Heart left ventricle (tissue), 16 donors: Measurements from ENCODE around the gene TMEFF2. TPM values are rescaled to one million over a fixed set of nuclear protein-coding genes. Genes with fewer than 3 reads are reported as not detected.

Experiments used
- ATAC-seq, 4 donors: fragments of 200-7000 bp; cut with Tn5 transposase; one replicate each; pipeline ENCODE4 v1.9.1; 2020 to 2022; ENCODE audit warnings: moderate library complexity in 4 of 4, mild to moderate bottlenecking in 3 of 4, moderate number of reproducible peaks in 1 of 4
- DNase-seq, 5 donors: peaks; one replicate each; pipeline ENCODE4 v3.0.0-alpha.2; 2020
- H3K27ac ChIP-seq, 12 donors: fragments of 200-600 bp; sonication (generic) in 4 of 12; one replicate each; pipeline versions ENCODE4 v1.5.0 to v1.8.0; 2016 to 2022; ENCODE audit warnings: mild to moderate bottlenecking in 2 of 12
- H3K27me3 ChIP-seq, 9 donors: fragments of 200-600 bp; sonication (generic) in 2 of 9; one replicate each; pipeline versions ENCODE4 v1.5.1 to v1.8.0; 2016 to 2022; ENCODE audit warnings: mild to moderate bottlenecking in 3 of 9
- H3K36me3 ChIP-seq, 9 donors: fragments of 200-600 bp; sonication (generic) in 2 of 9; one replicate each; pipeline versions ENCODE4 v1.5.0 to v1.8.0; 2018 to 2022; ENCODE audit warnings: mild to moderate bottlenecking in 2 of 9
- H3K4me1 ChIP-seq, 12 donors: fragments of 200-600 bp; sonication (generic) in 4 of 12; one replicate each; pipeline versions ENCODE4 v1.5.0 to v1.8.0; 2016 to 2022; ENCODE audit warnings: mild to moderate bottlenecking in 3 of 12
- H3K4me3 ChIP-seq, 12 donors: fragments of 200-600 bp; sonication (generic) in 4 of 12; one replicate each; pipeline versions ENCODE4 v1.5.0 to v1.8.0; 2017 to 2022; ENCODE audit warnings: mild to moderate bottlenecking in 9 of 12, moderate library complexity in 4 of 12
- H3K9me3 ChIP-seq, 12 donors: fragments of 200-600 bp; sonication (generic) in 4 of 12; one replicate each; pipeline versions ENCODE4 v1.5.0 to v1.8.0; 2016 to 2022; ENCODE audit warnings: mild to moderate bottlenecking in 1 of 12
- POLR2A ChIP-seq, 2 donors: fragments of 450-650 bp; IDR thresholded peaks; one replicate each; pipeline ENCODE4 v1.6.1; 2017; ENCODE audit warnings: antibody characterized with exemption in 2 of 2, mild to moderate bottlenecking in 2 of 2, moderate library complexity in 2 of 2
- WGBS, 4 donors: extraction: QIAGEN DNeasy Blood & Tissue Kit in 2 of 4; methylation state at CpG; one replicate each; pipeline versions ENCODE4 v1.1.5 to v1.1.7; 2013 to 2018; 5-methylcytosine and 5-hydroxymethylcytosine counted together
- intact Hi-C, 10 donors: fragments of 100-400 bp; cut with DNase I; formaldehyde crosslinking; loops; one replicate each; pipeline versions ENCODE4 v1.11.1 to v1.14.2; 2022
- polyA plus RNA-seq, 2 donors: library from polyadenylated mRNA; stranded (reverse); fragments of 200-250 nt; gene quantifications; one replicate each; pipeline ENCODE4 v1.2.3, GENCODE V29; 2013
- total RNA-seq, 9 donors: library from RNA; depleted of rRNA in 2 of 9; stranded (reverse); fragments of >200 nt in 2 of 9; fragmentation: NEBNext Ultra II Directional in 3 of 9; extraction: Animal tissue kit (Norgen Biotek cat#: 25700) in 3 of 9; gene quantifications; one replicate each; pipeline versions ENCODE4 v1.1.0 to v1.2.4, GENCODE V29; 2016 to 2023
- TF ChIP-seq, protein P1 (sequence below), 12 donors: fragments of 200-600 bp; sonication (generic) in 4 of 12; IDR thresholded peaks; one replicate each; pipeline versions ENCODE4 v1.5.0 to v1.8.0; 2018 to 2022; ENCODE audit warnings: antibody characterized with exemption in 12 of 12, mild to moderate bottlenecking in 5 of 12
- donor health status: ischemic (EF 13 %, LVEDD 7.1; RV severe dilation, severe dysfunction).
- donor health status: healthy with polysubstance abuse.
- donor health status: DM: no; HTN: yes; CAD: no.
- donor health status: DM: no; HTN: no; CAD: no.
- donor health status: ischemic (EF 25% LVEDD 6.9; RV normal size, moderate dysfunction).
- donor health status: ischemic (EF 25% LVEDD 5.7; RV mildly dilated, moderate dysfunction).
- donor health status: healthy.
- donor health status: DM: yes; HTN: yes; CAD: no.
- donor health status: ischemic (EF 35%, LVEDD 5.7; RV mildly dilated, moderate dysfunction).
- donor health status: nonischemic (EF 11% LVEDD 7.7; RV severe dilation, severe dysfunction).
- donor health status: DM: yes; HTN: yes; CAD: no.
- donor health status: PGD.
- donor health status: ischemic (EF 29% LVEDD 5.4; RV normal size, mild dysfunction).
- donor health status: nonischemic (EF 23%, LVEDD 6.1; RV moderate dilation, normal function).

TMEFF2 gene
- total and polyA plus RNA-seq, 11 donors = 0.08 to 0.44 (median 0.23) TPM; not detected in 7

DNA sequence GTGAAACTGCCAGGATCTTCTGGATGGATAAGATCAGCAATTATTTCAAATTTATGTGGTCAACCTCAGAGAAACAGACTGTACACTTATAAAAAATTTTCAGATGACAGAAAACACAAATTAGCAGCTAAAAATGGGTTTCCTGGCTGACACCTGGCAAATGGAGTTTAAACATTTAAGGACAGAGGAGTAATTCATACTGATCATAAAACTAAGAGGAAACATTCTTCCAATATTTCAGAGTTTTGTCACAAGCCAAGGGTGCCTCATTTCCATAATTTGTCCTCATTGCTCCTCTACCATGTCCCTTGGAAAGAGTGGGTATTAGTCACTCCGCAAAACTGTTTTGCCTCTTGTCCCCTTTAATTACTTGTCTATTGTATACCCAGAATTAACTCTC is 70.2 kb downstream of the TMEFF2 start:
- H3K36me3 ChIP-seq = no peaks in the 10 kb centered on the region
- intact Hi-C loops = no loop called here
- TF ChIP-seq, protein P1, sequence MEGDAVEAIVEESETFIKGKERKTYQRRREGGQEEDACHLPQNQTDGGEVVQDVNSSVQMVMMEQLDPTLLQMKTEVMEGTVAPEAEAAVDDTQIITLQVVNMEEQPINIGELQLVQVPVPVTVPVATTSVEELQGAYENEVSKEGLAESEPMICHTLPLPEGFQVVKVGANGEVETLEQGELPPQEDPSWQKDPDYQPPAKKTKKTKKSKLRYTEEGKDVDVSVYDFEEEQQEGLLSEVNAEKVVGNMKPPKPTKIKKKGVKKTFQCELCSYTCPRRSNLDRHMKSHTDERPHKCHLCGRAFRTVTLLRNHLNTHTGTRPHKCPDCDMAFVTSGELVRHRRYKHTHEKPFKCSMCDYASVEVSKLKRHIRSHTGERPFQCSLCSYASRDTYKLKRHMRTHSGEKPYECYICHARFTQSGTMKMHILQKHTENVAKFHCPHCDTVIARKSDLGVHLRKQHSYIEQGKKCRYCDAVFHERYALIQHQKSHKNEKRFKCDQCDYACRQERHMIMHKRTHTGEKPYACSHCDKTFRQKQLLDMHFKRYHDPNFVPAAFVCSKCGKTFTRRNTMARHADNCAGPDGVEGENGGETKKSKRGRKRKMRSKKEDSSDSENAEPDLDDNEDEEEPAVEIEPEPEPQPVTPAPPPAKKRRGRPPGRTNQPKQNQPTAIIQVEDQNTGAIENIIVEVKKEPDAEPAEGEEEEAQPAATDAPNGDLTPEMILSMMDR (IDR thresholded peaks at IDR 0.05) = no peak
- TF ChIP-seq POLR2A (IDR thresholded peaks at IDR 0.05) = no peak
- no peak overlapping the region for H3K4me3 ChIP-seq
- H3K27ac ChIP-seq = no peak overlapping the region
- ATAC-seq (no peak), DNase-seq (no peak)
- H3K27me3 ChIP-seq = no peaks in the 10 kb centered on the region
- 88 to 97% (median 95%) methylated on average over 1 of the region's 1 CpG for WGBS, 4 donors
- H3K9me3 ChIP-seq = no peaks in the 10 kb centered on the region
- H3K4me1 ChIP-seq = peaks cover 0 to 25% (median 0%) of the 10 kb centered on the region in 12 donors

DNA sequence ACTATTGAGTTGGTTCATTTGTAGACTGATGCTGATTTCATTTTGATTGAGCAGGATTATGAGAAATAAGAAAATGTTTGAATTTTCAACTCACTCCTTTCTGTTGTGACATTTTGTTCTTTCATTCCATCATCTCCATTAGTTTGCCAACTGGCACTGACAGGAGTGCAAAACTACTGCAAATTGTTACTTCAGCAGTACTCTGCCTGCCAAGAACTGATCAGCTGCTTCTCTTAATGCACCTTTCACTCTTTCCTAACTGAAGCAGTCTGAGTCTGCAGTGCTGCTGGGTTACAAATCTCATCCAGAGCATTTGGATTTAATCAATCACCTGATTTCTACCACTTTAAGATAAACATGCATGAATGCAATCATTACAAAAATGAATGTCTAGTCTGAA is 70.9 kb downstream of the TMEFF2 start:
- intact Hi-C loops = no loop called here
- H3K36me3 ChIP-seq = no peaks in the 10 kb centered on the region
- DNase-seq = no peak
- peaks cover 0 to 25% (median 0%) of the 10 kb centered on the region in 12 donors for H3K4me1 ChIP-seq
- no peak overlapping the region for H3K4me3 ChIP-seq
- H3K9me3 ChIP-seq = no peaks in the 10 kb centered on the region
- ATAC-seq = peak in 1 of 4 donors; percentile 61
- TF ChIP-seq, protein P1 (IDR thresholded peaks at IDR 0.05) = no peak
- no peak for TF ChIP-seq POLR2A (IDR thresholded peaks at IDR 0.05)
- no peak overlapping the region for H3K27ac ChIP-seq
- H3K27me3 ChIP-seq = no peaks in the 10 kb centered on the region

DNA sequence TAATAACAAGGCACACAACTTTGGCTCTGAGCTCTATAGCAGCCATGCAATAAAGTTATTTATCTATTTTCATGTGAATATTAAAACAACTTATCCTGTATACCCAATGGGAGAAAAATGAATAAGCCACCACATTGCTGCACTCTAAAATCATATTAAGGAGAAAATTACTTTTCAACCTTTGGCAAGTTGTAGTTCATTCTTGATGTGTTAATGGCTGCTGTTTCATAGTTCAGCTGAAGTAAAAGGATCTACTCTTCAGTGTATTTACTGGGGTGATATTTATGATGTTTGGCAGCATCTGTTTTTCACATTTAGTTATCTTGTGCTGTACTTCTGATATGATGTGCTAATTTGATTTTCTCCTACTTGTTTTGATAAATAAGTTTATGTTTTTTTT is 71.8 kb downstream of the TMEFF2 start:
- intact Hi-C loops = no loop called here
- H3K4me1 ChIP-seq = peaks cover 0 to 25% (median 0%) of the 10 kb centered on the region in 12 donors

DNA sequence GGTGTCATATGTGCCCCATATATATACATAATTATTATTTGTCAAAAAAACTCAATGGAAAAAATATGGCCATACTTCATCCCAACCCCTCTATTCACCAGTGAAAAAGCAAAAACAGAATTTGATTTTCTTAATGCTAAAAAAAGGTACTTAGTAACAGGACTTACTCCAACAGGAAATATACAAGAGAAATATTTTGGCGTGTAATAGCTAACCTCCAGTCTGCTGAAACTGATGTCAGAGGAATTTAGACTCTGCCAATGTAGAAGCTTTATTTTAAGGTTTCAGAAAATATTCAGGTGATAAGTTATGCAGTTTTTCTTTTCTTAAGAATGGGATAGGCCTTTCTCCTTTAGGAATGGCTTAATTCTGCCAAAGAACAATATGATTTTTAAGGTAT is 72.6 kb downstream of the TMEFF2 start:
- intact Hi-C loops = no loop called here
- TF ChIP-seq POLR2A (IDR thresholded peaks at IDR 0.05) = no peak
- TF ChIP-seq, protein P1 (IDR thresholded peaks at IDR 0.05) = no peak
- H3K4me1 ChIP-seq = peaks cover 0 to 25% (median 0%) of the 10 kb centered on the region in 12 donors
- H3K27ac ChIP-seq = no peak overlapping the region
- ATAC-seq (no peak), DNase-seq (no peak)
- H3K4me3 ChIP-seq = no peak overlapping the region
- WGBS, 4 donors = 33 to 51% (median 45%) methylated on average over 1 of the region's 1 CpG
- no peaks in the 10 kb centered on the region for H3K27me3 ChIP-seq
- peaks cover 0 to 7% (median 0%) of the 10 kb centered on the region in 12 donors for H3K9me3 ChIP-seq
- no peaks in the 10 kb centered on the region for H3K36me3 ChIP-seq

More for the DNA sequence above, 71.8 kb downstream of the TMEFF2 start:
- DNase-seq = no peak
- ATAC-seq = no peak
- Histone ChIP-seq H3K27ac (no peak overlapping the region), H3K4me3 (no peak overlapping the region), H3K27me3 (no peaks in the 10 kb centered on the region), H3K36me3 (no peaks in the 10 kb centered on the region), H3K9me3 (peaks cover 0 to under 1% (median 0%) of the 10 kb centered on the region in 12 donors)
- TF ChIP-seq, protein P1 (IDR thresholded peaks at IDR 0.05) = no peak
- TF ChIP-seq POLR2A (IDR thresholded peaks at IDR 0.05) = no peak
